CD4-positive, CD25-positive, alpha-beta regulatory T cell (primary cell): ENCODE results near the gene PCBP3. TPM values are rescaled to one million over a fixed set of nuclear protein-coding genes. Genes with fewer than 3 reads are reported as not detected.
"Not testable (repeated sequence)": the region's sequence is repeated elsewhere in the genome, so short reads cannot be mapped to it uniquely, and the experiment has no call there.

Experiments used
- ATAC-seq, 2 donors: fragments of 150-1000 bp; cut with Tn5 transposase; one replicate each; pipeline ENCODE4 v1.10.0; 2021; ENCODE audit warnings: low read depth in 2 of 2, moderate number of reproducible peaks in 2 of 2, moderate library complexity in 1 of 2
- DNase-seq, 3 donors: peaks; one replicate each; pipeline versions ENCODE4 v3.0.0 to v3.0.0-alpha.2; 2012 to 2022; ENCODE audit warnings: mixed read lengths in 1 of 3
- H3K27ac ChIP-seq: one replicate; pipeline ENCODE4 v1.7.0; 2013; ENCODE audit warnings: mild to moderate bottlenecking, low read length; ENCODE audit not compliant: insufficient read depth, poor library complexity, severe bottlenecking
- H3K27me3 ChIP-seq: one replicate; pipeline ENCODE4 v1.7.0; 2013; ENCODE audit warnings: low read length; ENCODE audit not compliant: control insufficient read depth, insufficient read depth
- H3K36me3 ChIP-seq: one replicate; pipeline ENCODE4 v1.7.0; 2013; ENCODE audit warnings: mild to moderate bottlenecking, low read length, moderate library complexity; ENCODE audit not compliant: control insufficient read depth, insufficient read depth
- H3K4me1 ChIP-seq: 2 replicates; pipeline ENCODE4 v1.7.0; 2013; ENCODE audit warnings: mild to moderate bottlenecking, low read length; ENCODE audit not compliant: insufficient read depth, control insufficient read depth, poor library complexity, severe bottlenecking
- H3K4me3 ChIP-seq: one replicate; pipeline ENCODE4 v1.7.0; 2013; ENCODE audit warnings: low read depth, mild to moderate bottlenecking, low read length, moderate library complexity
- H3K9me3 ChIP-seq, 2 experiments: 1 replicate in 1 of 2; 2 replicates in 1 of 2; pipeline ENCODE4 v1.7.0; 2013; ENCODE audit warnings: low read length in 2 of 2, mild to moderate bottlenecking in 1 of 2, moderate library complexity in 1 of 2; ENCODE audit not compliant: control insufficient read depth in 2 of 2
- H3K27ac Mint-ChIP-seq, 3 donors: one replicate each; pipeline ENCODE4 v1.8.0; 2020 to 2022; ENCODE audit warnings: mild to moderate bottlenecking in 3 of 3, mixed read lengths in 3 of 3, moderate library complexity in 2 of 3
- H3K27me3 Mint-ChIP-seq: one replicate; pipeline ENCODE4 v1.8.0; 2022; ENCODE audit warnings: mild to moderate bottlenecking, mixed read lengths
- H3K36me3 Mint-ChIP-seq: one replicate; pipeline ENCODE4 v1.8.0; 2020; ENCODE audit warnings: mixed read lengths
- H3K4me1 Mint-ChIP-seq, 4 donors: one replicate each; pipeline ENCODE4 v1.8.0; 2020 to 2022; ENCODE audit warnings: mixed read lengths in 4 of 4, mild to moderate bottlenecking in 1 of 4
- H3K4me3 Mint-ChIP-seq, 4 donors: one replicate each; pipeline ENCODE4 v1.8.0; 2020 to 2022; ENCODE audit warnings: mild to moderate bottlenecking in 4 of 4, mixed read lengths in 4 of 4, moderate library complexity in 3 of 4
- H3K9me3 Mint-ChIP-seq, 7 donors: one replicate each; pipeline ENCODE4 v1.8.0; 2020 to 2022; ENCODE audit warnings: mixed read lengths in 7 of 7, mild to moderate bottlenecking in 3 of 7, moderate library complexity in 2 of 7
- polyA plus RNA-seq, 4 donors: library from polyadenylated mRNA; unstranded; fragments of 300-500 nt; fragmentation: Illumina TruSeq; gene quantifications; one replicate each; pipeline ENCODE4 v1.2.3, GENCODE V29; 2021
- total RNA-seq: library from RNA; stranded (reverse); gene quantifications from one replicate; pipeline ENCODE4 v1.2.3, GENCODE V29; 2022

The PCBP3 gene
- total and polyA plus RNA-seq, 5 donors from 2014 or later: 0.72 to 5.3 (median 2.3) TPM

- H3K9me3 ChIP-seq, H3K27me3 Mint-ChIP-seq, H3K4me1 ChIP-seq, H3K36me3 Mint-ChIP-seq, H3K27ac ChIP-seq, H3K9me3 Mint-ChIP-seq, ATAC-seq, DNase-seq, H3K27me3 ChIP-seq, H3K27ac Mint-ChIP-seq, H3K4me3 ChIP-seq, H3K4me3 Mint-ChIP-seq, H3K36me3 ChIP-seq: not testable (repeated sequence)
- peaks cover 0 to 15% (median 3%) of the 10 kb centered on the region in 4 donors for H3K4me1 Mint-ChIP-seq
These were observed 21.8 kb upstream of the PCBP3 start for GRCh38 chr21:45621435-45622331.

DNA sequence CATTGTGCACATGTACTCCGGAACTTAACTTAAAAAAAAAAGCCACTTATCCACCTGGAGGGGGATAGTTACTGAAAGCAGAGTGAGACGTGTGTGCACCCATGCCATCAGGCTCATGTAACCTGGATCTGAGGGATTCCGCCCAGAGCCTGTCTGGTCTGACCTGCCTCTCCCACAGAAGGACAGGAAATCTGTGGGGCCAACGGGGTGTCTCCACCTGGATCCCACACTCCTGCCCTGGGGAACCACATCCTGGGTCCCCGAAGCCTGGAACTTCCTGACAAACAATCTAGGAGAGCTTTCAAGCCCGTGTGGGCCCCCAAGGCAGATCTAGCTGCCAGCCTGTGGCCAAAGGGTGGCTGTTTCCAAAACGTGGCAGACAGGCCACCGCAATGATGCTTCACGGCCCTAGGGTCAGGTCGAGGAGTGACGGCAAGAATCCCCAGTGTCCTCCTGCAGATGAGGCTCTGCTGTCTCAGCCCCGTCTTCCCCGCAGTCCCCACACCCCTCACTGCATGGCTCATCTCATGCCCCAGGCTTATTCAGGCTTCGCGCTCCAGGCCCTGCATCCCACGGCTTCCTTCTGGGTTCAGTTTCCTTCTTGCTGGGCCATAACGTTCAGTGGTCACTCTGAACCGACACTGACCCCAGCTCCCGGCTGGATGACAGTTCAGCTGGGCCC, 21.0 kb upstream of the PCBP3 start:
- Mint-ChIP-seq H3K9me3 (peaks cover 0 to 2% (median 0%) of the 10 kb centered on the region in 7 donors), H3K4me3 (peak overlapping the region in 1 of 4 donors; percentile 35), H3K27ac (no peak overlapping the region), H3K27me3 (peaks cover 10% of the 10 kb centered on the region), H3K36me3 (no peaks in the 10 kb centered on the region), H3K4me1 (peaks cover 0 to 7% (median under 1%) of the 10 kb centered on the region in 4 donors)
- no peaks in the 10 kb centered on the region for H3K27me3 ChIP-seq
- no peaks in the 10 kb centered on the region for H3K9me3 ChIP-seq
- H3K4me3 ChIP-seq: no peak overlapping the region
- H3K36me3 ChIP-seq: no peaks in the 10 kb centered on the region
- no peak overlapping the region for H3K27ac ChIP-seq
- H3K4me1 ChIP-seq: no peaks in the 10 kb centered on the region
- ATAC-seq (no peak), DNase-seq (no peak)

GRCh38 chr21:45623436-45623835, 20.1 kb upstream of the PCBP3 start:
- Mint-ChIP-seq H3K9me3 (peaks cover 0 to 2% (median 0%) of the 10 kb centered on the region in 7 donors), H3K27ac (peak overlapping the region in 1 of 3 donors; percentile 47), H3K36me3 (no peaks in the 10 kb centered on the region), H3K4me1 (peaks cover 0 to 2% (median 0%) of the 10 kb centered on the region in 4 donors), H3K4me3 (peak overlapping the region in 1 of 4 donors; percentile 35), H3K27me3 (peaks cover 13% of the 10 kb centered on the region)
- no peak overlapping the region for H3K4me3 ChIP-seq
- H3K9me3 ChIP-seq: no peaks in the 10 kb centered on the region
- DNase-seq: no peak
- H3K27me3 ChIP-seq: no peaks in the 10 kb centered on the region
- H3K4me1 ChIP-seq: no peaks in the 10 kb centered on the region
- H3K36me3 ChIP-seq: no peaks in the 10 kb centered on the region
- ATAC-seq: no peak
- H3K27ac ChIP-seq: no peak overlapping the region

DNA sequence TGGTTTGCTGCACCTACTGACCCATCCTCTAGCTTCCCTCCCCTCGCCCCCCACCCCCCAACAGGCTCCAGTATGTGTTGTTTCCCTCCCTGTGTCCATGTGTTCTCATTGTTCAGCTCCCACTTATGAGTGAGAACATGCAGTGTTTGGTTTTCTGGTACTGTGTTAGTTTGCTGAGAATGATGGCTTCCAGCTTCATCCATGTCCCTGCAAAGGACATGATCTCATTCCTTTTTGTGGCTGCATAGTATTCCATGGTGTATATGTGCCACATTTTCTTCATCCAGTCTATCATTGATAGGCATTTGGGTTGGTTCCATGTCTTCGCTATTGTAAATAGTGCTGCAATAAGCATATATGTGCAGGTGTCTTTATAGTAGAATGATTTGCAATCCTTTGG, 17.4 kb upstream of the PCBP3 start:
- DNase-seq, H3K4me3 Mint-ChIP-seq, H3K36me3 ChIP-seq, H3K27ac ChIP-seq, H3K9me3 ChIP-seq, H3K4me1 ChIP-seq, H3K27me3 ChIP-seq, H3K9me3 Mint-ChIP-seq, H3K4me3 ChIP-seq, H3K4me1 Mint-ChIP-seq, H3K36me3 Mint-ChIP-seq, ATAC-seq: not testable (repeated sequence)
- peak overlapping the region in 1 of 3 donors; percentile 73 for H3K27ac Mint-ChIP-seq
- peaks cover 17% of the 10 kb centered on the region for H3K27me3 Mint-ChIP-seq

GRCh38 chr21:45629046-45629981, 14.2 kb upstream of the PCBP3 start:
- Histone ChIP-seq H3K9me3 (no peaks in the 10 kb centered on the region), H3K4me3 (no peak overlapping the region), H3K4me1 (no peaks in the 10 kb centered on the region), H3K36me3 (no peaks in the 10 kb centered on the region), H3K27me3 (no peaks in the 10 kb centered on the region), H3K27ac (no peak overlapping the region)
- Mint-ChIP-seq H3K4me1 (peaks cover 0 to 18% (median 2%) of the 10 kb centered on the region in 4 donors), H3K27ac (peak overlapping the region in 2 of 3 donors; percentile 56), H3K36me3 (no peaks in the 10 kb centered on the region), H3K4me3 (no peak overlapping the region), H3K27me3 (peaks cover 17% of the 10 kb centered on the region), H3K9me3 (peaks cover 0 to 1% (median 0%) of the 10 kb centered on the region in 7 donors)
- no peak for DNase-seq
- ATAC-seq: no peak

DNA sequence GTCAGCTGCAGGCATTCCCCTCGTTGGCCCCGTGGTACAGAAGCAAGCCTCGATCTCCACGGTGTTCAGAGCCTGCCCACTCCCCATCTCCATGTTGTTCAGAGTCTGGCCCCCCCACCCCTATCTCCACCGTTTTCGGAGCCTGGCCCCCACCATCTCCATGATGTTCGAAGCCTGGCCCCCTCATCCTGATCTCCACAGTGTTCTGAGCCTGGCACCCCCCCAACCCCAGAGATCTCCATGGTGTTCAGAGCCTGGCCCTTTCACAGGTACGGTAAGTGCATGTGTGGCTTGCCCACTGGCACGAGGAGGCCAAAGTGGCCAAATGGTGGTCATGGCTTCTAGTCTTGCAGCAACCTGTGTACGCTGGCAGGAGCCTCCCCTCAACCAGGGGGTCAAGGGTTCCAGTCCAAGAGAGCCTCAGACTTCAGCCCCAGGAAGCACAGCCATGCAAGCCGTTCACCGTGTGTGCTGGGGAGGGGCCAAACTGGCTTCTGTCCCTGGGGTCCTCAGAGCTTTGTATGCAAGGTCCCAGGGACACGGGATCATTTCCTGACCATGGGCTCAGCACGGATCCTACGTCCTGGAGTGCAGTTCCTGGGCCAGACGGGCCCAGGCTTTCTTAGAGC, 13.3 kb upstream of the PCBP3 start:
- ATAC-seq (no peak), DNase-seq (no peak)
- H3K9me3 ChIP-seq: no peaks in the 10 kb centered on the region
- H3K36me3 ChIP-seq: no peaks in the 10 kb centered on the region
- H3K27me3 ChIP-seq: no peaks in the 10 kb centered on the region
- no peaks in the 10 kb centered on the region for H3K4me1 ChIP-seq
- H3K4me3 ChIP-seq: no peak overlapping the region
- no peak overlapping the region for H3K27ac ChIP-seq
- H3K27me3 Mint-ChIP-seq: peaks cover 12% of the 10 kb centered on the region
- H3K9me3 Mint-ChIP-seq: no peaks in the 10 kb centered on the region
- H3K27ac Mint-ChIP-seq: peak overlapping the region; percentile 42 to 56 (median 56)
- no peak overlapping the region for H3K4me3 Mint-ChIP-seq
- peaks cover 0 to 18% (median 2%) of the 10 kb centered on the region in 4 donors for H3K4me1 Mint-ChIP-seq
- no peaks in the 10 kb centered on the region for H3K36me3 Mint-ChIP-seq

DNA sequence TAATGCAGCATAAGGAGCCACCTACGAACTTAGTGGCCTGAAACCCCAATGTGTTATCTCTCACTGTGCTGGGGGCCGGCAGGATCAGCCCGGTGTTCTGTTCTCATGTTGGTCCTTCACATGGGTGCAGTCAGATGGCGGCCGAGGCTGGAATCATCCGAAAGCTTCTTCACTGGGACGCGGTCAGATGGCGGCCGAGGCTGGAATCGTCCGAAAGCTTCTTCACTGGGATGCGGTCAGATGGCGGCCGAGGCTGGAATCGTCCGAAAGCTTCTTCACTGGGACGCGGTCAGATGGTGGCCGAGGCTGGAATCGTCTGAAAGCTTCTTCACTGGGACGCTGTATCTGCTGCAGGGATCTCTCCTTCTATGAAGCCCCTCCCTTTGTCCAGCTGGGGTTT, 12.6 kb upstream of the PCBP3 start:
- no peak overlapping the region for H3K4me3 Mint-ChIP-seq
- no peak overlapping the region for H3K27ac Mint-ChIP-seq
- DNase-seq: no peak
- peaks cover 0 to 18% (median 2%) of the 10 kb centered on the region in 4 donors for H3K4me1 Mint-ChIP-seq
- Histone ChIP-seq H3K27ac (no peak overlapping the region), H3K27me3 (no peaks in the 10 kb centered on the region), H3K4me1 (no peaks in the 10 kb centered on the region), H3K36me3 (no peaks in the 10 kb centered on the region), H3K9me3 (no peaks in the 10 kb centered on the region), H3K4me3 (no peak overlapping the region)
- no peaks in the 10 kb centered on the region for H3K36me3 Mint-ChIP-seq
- no peaks in the 10 kb centered on the region for H3K9me3 Mint-ChIP-seq
- H3K27me3 Mint-ChIP-seq: peaks cover 12% of the 10 kb centered on the region
- ATAC-seq: no peak
